HG02885 (cell line): Measurements from ENCODE around the gene CCDC167.
"Not testable (repeated sequence)": the region's sequence is repeated elsewhere in the genome, so short reads cannot be mapped to it uniquely, and the experiment has no call there.

Experiments
- ATAC-seq: cut with Tn5 transposase; IDR thresholded peaks from one replicate; pipeline ENCODE4 v1.9.1; 2021; ENCODE audit warnings: mild to moderate bottlenecking; ENCODE audit not compliant: unreplicated experiment, poor library complexity

CCDC167 gene

DNA sequence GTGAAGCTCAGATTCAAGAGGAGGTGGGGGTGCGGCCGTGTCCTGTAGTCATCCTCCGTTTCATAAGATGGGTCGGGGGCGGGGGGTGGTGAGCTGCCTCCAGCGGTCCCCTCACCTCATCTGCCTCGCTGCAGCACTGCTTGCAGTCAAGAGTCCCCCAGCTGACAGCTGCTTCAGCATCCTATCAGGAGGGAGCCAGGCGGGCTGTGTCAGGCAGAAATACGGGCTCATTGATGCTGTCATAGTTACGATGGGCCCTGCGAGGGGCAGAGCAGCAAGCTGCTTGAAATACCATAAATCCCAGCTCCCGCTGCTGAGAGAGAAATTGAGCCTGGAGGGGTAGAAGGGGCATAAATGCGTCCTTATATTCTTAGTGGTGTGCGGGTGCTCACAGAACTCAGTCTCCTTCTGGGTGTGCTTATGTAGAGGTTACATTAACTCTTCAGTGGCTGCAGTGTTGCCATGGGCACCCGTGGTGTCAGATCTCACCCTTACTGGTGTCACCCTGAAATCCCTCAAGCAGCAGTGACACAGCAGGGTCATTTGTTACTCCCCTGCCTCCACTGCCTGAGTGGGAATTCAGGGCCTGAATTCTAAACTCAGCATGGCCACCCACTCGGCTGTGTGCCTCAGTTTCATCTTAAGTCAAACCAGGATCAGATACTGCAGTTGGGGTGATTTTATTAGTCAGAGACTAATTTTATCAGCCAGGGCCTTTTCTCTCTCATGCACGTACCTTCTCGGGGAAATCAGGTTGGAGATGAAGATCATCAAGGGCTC, 21.8 kb downstream of the CCDC167 start:
- ATAC-seq: no peak

DNA sequence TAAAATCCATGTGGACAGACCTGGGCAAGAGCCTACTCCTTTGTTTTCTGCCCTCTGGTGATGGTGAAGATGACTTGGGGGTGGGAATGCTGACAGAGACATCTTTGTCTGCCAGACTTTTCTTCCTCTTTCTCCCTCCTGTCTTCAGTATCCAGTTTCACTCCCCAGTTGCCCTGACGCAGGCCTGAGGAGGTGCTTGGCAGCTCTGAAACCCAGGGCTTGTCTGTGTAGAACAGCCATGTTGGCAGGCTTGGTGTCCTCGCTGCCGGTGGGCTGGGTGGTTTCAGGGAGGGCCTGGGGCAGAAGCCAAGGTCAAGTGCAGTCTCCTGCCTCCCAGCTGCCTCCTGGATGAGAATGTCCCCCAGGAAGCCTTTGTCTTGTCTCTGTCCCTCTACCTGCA, 22.5 kb downstream of the CCDC167 start:
- no peak for ATAC-seq

DNA sequence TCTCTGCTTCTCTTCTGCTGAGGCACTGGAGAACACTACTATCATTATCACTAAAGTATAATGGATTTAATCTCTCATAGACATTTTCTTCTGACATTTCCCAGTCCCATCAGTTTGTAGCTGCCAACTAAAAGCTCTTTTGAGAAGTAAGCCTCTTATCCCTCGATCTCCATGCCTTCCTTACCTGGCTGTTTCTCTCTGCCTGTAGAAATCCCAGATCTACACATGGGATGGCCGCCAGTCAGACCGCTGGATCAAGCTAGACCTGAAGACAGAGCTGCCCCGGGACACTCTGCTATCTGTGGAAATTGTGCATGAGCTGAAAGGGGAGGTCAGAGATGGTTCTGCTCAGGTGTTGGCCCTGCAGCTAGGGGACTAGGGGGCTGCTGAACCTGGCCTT, 25.4 kb downstream of the CCDC167 start:
- ATAC-seq: no peak

DNA sequence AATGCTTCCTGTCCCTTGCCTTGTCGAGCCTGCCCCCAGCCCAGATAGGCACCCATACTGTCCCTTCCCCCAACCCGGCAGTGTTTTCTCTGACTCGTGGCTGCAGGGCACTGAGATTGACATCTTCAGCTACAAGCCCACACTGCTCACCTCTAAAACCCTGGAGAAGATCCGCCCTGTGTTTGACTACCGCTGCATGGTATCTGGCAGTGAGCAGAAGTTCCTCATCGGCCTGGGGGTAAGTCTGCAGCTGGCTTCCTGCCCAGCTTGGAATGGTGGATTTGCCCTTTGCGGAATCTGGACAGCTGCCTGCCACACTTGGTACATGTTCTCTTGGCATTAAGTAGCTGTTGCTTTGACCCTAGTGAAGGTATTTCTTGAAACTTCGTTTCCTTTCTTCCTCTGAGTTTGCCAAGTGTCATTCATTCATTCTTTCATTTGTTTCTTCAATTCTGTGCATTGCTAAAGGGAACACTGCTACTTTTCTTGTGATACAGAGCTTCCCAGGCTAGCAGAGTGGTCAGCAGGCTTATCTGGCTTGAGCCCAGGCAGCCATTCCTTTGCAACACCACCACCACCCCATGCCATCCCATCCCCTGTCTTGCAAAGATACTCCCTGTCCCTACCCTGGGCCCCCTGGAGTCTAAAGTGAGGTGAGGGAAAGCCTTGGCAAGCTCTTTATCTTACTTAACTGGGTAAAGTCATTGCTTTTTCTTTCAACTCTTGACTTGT, 26.2 kb downstream of the CCDC167 start:
- no peak for ATAC-seq

DNA sequence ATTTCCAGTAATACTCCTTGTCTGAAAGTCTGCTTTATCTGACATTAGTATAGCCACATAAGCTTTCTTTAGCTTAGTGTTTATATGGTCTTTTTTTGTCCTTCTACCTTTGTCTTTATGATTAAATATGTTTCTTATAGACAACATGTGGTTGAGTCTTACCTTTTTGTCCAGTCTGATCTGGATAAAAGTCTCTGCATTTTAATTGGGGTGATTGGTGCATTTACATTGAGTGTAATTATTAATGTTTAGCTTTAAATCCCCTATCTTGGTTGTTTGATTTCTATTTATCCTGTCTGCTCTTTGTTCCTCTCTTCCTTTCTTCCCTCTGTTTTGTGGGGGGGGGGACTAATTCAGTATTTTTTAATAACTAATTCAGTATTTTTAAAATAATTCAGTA, 32.0 kb downstream of the CCDC167 start:
- no peak for ATAC-seq

DNA sequence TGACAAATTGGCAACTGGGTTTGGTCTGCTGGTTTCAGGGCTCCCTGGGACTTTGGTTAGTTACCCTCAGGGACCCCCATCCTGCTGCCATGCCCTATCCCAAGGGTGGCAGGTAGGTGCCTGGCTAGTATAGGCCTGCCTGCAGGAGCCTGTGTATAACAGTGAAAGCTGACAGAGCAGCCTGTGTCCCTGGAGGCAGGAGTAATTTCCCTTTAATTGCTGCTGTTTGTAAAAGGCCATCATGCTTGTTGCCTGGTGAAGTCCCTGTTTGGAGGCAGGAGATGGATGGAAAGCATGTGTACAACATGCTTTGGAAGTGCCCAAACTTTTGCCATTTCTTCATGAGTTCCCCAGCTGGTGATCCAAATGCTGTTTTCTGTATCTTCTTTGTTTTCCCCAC, 36.6 kb downstream of the CCDC167 start:
- no peak for ATAC-seq

DNA sequence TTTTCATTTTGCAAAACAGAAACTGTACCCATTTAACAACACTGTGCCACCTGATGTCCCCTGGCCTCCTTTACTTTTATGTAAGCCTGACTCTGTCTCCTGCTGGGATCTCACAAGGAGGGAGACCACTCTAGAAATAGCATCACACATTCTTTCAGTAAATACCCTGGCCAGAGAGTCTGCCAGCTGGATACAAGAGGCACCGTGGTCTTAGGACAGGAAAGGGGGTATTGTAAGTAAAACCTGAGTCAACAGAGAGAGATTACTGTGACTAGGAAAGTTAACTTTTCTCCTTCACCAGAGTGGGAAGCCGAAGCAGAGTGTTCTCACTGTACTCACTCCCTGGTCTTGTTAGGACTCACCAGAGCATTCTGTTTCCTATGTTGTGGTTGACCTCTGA, 38.9 kb downstream of the CCDC167 start:
- no peak for ATAC-seq

DNA sequence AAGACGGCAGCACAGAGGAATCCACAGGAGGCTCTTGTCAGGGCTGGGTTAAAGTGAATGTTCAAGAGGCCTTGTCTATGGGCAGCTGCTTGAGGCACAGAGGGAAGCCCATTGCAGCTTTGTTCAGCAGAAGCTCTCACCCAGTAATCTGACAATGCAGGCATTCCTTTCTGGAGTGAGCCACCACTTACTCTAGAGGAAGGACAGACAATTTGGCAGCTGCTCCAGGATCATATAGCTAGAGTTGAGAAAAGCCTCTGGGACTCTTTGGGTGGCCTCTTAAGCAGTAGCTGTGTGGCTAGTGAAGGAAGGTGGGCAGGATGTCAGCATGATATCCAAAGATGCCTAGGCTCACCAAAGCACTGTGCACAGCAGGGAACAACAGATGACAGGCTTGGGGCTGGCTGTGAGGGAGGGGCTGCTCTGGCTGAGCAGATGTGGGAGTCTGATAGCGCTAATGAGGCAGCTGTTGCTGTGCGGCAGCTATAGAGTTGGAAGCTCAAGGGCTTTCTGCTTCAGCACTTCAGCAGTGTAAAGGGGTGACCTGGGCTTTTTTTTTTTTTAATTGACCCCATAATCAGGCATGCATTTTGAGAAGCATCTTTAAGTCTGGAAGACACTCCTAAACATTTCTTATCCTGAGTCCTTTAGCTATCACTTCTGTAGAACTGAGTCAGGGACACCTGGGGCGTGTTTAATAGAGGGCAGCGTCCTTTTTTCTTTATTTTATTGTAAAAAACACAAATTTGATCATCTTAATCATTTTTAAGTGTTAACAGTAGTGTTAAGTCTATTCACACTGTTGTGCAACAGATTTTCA, 39.5 kb downstream of the CCDC167 start:
- ATAC-seq: no peak

DNA sequence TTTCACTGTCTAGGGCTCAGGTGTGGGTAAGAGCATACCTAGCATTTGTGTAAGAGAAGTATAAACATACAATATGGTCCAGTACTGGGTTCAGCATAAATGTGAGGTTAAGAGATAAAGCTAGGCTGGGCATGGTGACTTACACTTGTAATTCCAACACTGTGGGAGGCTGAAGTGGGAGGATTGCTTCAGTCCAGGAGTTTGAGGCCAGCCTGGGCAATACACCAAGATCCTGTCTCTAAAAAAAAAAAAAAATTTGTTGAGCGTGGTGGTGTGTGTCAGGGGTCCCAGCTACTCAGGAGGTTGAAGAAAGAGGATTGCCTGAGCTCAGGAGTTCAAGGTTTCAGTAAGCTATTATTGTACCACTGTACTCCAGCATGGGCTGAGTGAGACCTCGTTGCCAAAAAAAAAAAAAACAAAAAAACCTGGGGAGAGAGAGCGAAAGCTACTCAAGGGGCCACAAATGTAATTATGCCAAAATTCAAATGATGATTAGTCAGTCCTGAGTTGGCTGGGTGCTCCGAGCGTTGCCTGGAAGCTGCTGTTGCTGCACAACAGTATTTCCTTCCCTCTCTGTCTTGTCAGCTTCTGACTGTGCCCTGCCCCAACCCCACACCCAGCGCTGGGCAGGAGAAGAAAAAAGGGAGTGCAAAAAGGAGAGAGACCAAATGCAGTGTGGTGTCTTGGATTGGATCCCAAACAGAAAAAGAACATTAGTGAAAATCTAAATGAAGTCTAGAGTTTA, 42.7 kb downstream of the CCDC167 start:
- ATAC-seq: no peak

DNA sequence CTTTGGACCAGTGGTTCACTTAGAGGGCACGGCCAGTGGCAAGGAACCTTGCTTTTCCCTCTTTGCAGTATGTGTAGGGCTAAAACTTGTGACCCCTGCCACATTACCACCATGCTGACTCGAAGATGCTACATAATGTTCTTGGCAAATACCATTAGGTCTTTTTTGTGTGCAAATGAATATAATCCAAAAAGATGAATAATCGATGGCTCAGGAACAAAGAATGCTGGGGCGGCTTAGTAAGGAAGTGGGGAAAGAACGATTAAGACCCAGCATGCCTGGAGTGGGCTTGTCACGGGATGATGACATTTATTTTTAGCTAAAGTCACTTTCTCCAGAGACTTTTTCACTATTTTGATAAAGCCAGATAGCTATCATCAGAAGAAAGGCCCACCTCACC, 43.6 kb downstream of the CCDC167 start:
- no peak for ATAC-seq

DNA sequence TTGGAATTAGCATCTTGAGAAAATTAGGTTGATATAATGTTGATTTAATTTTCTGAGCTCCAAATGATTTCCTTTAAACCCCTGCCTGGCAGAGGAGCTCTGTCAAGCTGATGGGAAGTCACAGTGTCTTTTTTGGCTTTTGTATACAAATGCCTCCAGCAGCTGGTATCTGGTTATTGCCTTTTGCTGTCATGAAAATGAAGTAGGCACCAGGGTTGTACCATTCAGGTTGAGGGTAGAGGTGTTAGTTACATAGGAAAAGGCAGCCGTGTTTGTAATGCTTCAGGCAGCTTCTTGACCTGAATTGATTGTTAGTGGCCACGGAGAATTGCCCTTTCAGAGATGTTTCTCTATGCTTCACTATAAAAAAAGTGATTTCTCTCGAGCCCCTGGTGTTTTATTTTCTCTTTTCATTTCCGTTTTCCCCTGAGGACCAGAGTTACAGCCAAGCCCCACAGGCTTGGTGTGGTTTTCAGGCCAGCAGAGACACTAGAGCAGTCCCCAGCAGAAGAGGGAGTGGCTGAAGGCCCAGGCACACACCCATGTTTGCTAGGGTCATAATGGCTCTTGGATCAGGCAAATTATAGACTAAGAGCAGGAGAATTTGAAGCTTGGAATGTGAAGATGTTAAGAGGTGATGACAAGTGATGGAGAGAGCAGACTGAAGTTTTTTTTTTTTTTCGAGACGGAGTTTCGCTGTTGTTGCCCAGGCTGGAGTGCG, 45.1 kb downstream of the CCDC167 start:
- no peak for ATAC-seq

DNA sequence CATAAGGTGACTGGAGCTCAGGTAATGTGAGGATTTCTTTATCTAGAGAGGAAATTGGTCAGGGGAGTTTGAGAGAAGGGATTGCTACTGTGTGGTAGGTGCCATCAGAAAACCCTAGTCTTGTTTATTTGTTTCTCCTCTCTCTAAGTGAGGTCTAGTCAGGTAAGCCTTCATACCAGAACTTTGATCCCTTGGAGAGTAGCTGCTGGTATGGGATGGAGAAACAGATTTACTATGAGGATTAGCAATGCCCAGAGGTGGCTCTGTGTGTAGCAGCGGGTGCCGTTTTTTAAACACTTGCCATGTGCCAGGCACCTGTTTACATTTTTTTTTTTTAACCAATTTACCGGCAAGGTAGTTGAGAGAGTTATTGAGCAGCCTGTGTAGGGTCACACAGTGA, 47.2 kb downstream of the CCDC167 start:
- no peak for ATAC-seq

DNA sequence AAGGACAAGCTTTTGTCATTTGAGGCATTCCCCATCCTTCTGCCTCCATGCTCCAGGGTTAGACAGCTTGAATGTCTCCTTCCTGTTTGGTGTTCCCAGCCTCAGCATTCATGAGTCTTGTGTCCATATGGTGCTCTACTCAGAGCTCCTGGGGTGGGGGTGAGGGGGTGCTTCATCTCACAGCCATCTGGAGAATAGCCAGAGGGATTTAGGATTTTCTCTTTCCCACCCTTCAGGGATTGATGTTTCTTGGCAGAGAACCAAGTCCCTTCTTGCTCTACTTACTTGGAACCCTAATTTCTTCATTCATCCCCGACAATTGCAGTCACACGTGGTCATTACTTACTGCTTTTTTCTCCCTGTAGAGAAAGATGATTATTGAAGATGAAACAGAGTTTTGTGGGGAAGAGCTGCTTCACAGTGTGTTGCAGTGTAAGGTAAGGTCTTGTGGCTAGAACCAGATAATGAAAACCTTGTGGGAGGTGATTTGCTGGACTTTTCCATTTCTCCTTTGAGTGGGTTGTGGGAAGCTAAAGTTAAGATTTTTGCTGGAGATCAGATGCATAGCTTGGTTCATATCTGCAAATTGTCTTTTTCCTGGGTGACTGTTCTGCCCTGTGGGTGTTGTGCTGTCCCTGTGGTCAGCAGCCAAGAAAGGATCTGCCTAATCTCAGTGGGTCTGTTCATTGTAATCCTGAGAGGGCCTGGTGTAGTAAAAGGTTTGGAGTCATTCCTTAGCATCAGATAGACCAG, 48.1 kb downstream of the CCDC167 start:
- ATAC-seq: no peak

DNA sequence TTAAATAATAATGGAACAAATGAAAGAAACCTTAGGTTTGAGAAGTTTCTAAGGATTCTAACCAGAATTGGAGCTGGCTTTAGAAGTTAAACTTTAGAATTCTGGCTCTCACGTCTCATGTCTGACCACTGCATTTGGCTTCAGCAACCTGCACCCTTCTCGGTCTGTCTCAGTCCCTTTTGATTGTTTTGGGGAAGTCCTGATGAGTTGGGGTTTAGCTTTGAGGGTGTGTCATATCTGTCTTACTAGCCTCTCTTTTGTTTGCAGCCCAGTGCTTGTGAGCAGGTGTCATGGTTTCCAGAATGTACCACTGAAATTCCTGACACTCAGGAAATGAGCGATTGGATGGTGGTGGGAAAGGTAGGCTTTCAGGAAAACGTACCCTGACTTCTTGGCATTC, 49.7 kb downstream of the CCDC167 start:
- ATAC-seq: no peak

DNA sequence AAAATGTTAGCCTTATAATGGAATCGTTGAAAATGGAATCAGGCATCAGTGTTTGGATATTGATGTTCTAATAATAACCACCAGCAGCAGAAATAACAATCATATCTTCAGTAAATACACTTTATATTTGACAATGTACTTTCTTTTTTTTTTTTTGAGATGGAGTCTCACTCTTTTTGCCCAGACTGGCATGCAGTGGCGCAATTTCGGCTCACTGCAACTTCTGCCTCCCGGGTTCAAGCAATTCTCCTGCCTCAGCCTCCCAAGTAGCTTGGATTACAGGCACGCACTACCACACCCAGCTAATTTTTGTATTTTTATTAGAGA, 56.5 kb downstream of the CCDC167 start:
- ATAC-seq: not testable (repeated sequence)

DNA sequence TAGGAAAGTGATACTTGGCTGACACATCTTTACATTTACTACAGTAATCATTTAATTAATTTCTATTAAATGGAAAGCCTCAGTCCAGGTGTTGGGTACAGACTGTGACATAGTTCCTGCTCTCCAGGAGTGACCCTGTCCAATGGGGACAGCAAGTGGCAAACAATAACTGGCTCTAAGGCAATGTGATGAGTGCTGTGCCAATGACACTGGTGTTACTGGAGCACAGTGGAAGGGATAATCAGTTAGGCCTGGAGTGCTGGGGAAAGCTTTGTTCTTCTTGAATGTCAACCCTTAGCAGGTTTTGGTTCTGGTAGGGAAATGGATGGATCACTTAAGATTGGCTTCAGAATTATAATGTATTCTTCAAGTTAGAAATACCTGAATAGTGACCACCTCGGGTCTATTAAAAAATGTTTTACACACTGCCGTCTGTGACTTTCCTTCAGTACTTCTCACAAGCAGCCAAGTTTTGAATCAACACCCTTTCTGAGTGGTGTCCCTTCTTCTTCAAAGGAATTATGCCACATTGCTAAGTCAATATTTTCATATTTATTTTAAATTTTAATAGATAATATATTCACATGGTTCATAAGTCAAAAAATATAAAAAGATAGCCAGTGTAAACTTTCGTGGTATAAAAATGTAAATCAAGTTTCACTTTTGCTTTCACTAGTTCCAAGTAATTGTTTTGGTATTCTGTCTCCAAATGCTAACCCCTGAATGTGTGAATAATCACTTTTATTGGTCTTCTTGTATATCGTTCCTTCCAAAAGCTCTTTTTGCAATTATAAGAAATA, 57.1 kb downstream of the CCDC167 start:
- no peak for ATAC-seq

DNA sequence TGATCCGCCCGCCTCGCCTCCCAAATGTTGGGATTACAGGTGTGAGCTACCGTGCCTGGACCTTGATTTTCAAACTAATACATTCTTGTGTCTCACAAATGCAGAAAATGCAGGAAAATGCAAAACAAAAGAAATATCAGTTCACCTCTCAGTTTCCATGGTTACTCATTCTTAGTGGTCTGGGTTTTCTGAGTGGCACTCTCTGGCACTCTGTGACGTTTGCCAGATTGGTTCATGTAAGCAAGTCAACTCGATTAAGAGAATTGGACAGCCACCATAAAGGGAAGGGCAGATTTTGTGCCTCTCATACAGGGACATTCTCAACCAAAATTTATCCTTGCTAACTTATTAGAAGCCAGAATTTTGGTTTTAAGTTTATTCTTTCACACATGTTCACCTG, 58.0 kb downstream of the CCDC167 start:
- no peak for ATAC-seq

DNA sequence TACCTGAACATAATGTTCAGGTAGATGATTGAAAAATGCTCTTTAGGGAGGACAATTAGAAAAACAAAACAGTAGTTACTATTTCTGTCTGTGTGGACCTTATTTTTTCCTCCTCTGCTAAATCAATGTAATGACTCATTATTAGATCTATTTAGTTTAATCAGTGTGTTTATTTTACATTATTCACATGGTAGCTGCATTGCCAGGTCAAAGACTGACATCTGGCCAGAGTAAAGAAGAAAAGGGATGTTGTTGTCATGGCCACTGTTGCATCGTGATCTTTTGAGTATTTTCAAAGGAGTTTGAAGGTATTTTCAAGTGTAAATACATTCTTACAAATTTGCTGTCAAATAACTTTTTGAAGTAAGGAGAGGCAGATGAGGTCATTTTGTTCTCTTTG, 60.8 kb downstream of the CCDC167 start:
- no peak for ATAC-seq
